Testis (tissue), 2 donors: Measurements from ENCODE around the gene ZNF385A.

Source experiments
- POLR2A ChIP-seq: fragments of 450-650 bp; IDR thresholded peaks from one replicate; pipeline ENCODE4 v1.6.1; 2017; ENCODE audit warnings: antibody characterized with exemption, mild to moderate bottlenecking, moderate library complexity
- TF ChIP-seq, protein P1 (sequence below), 3 experiments: fragments of 450-650 bp in 2 of 3; fragments of 200-600 bp in 1 of 3; sonication (generic) in 1 of 3; IDR thresholded peaks; one replicate each; pipeline ENCODE4 v1.5.1; 2016 to 2019; ENCODE audit warnings: antibody characterized with exemption in 3 of 3, mild to moderate bottlenecking in 2 of 3, moderate library complexity in 1 of 3

DNA sequence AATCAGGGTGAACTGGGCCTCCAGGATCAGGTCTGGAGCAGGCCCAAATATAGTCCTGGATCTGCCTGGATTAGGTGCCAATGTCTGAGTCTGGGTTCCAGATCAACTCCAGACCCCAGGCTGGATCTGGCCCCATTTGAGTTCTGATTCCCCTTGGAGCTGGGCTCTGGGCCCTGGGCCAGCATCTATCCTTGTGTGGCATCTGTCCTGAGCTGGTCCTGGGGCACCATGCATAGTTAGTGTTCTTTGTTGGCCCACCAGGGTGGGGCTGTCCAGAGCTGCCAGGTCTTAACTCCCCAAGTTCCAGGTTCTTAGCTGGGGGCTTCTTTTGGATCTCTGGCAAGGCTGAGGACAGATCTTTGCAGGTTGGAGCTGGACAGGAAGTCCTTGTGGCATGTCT lies 11.0 kb upstream of the ZNF385A start:
- TF ChIP-seq POLR2A, result no peak
- TF ChIP-seq, protein P1, sequence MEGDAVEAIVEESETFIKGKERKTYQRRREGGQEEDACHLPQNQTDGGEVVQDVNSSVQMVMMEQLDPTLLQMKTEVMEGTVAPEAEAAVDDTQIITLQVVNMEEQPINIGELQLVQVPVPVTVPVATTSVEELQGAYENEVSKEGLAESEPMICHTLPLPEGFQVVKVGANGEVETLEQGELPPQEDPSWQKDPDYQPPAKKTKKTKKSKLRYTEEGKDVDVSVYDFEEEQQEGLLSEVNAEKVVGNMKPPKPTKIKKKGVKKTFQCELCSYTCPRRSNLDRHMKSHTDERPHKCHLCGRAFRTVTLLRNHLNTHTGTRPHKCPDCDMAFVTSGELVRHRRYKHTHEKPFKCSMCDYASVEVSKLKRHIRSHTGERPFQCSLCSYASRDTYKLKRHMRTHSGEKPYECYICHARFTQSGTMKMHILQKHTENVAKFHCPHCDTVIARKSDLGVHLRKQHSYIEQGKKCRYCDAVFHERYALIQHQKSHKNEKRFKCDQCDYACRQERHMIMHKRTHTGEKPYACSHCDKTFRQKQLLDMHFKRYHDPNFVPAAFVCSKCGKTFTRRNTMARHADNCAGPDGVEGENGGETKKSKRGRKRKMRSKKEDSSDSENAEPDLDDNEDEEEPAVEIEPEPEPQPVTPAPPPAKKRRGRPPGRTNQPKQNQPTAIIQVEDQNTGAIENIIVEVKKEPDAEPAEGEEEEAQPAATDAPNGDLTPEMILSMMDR (IDR thresholded peaks at IDR 0.05), result no peak
